Muscle of back (tissue), 13 donors: ENCODE measurements around the gene TBKBP1. TPM values are rescaled to one million over a fixed set of nuclear protein-coding genes. Genes with fewer than 3 reads are reported as not detected.

Experiments used
- DNase-seq, 3 donors: peaks; one replicate each; pipeline versions ENCODE4 v3.0.0 to v3.0.0-alpha.2; 2013
- long read RNA-seq, 9 donors: transcript quantifications; one replicate each; lab custom pipeline, GENCODE V29; 2026
- polyA plus RNA-seq, 10 donors: library from polyadenylated mRNA; unstranded; fragments of 120-200 nt; gene quantifications; one replicate each; pipeline ENCODE4 v1.2.1, GENCODE V29; 2013; ENCODE audit not compliant: insufficient read length in 10 of 10

TBKBP1 gene
- 10 to 100 TPM; 21.2 to 35.2 (median 28.9) TPM for polyA plus RNA-seq
- long read RNA-seq, donor 1, full-length matches to known transcripts, result 2 of 2 reads
- long read RNA-seq, donor 1, partial matches to known transcripts, result 0 of 2 reads
- long read RNA-seq, donor 1, other reads (novel, unspliced or antisense), result 0 of 2 reads
- long read RNA-seq, donor 2, result 0 reads
- long read RNA-seq, donor 3, result 0 reads
- long read RNA-seq, donor 4, result 0 reads
- long read RNA-seq, donor 5, partial matches to known transcripts, result 0 of 1 reads
- long read RNA-seq, donor 5, other reads (novel, unspliced or antisense), result 0 of 1 reads
- long read RNA-seq, donor 6, partial matches to known transcripts, result 0 of 1 reads
- long read RNA-seq, donor 6, other reads (novel, unspliced or antisense), result 0 of 1 reads
- long read RNA-seq, donor 7, partial matches to known transcripts, result 5 of 5 reads
- long read RNA-seq, donor 7, other reads (novel, unspliced or antisense), result 0 of 5 reads
- long read RNA-seq, donor 8, full-length matches to known transcripts, result 1 of 1 reads
- long read RNA-seq, donor 8, partial matches to known transcripts, result 0 of 1 reads
- long read RNA-seq, donor 8, other reads (novel, unspliced or antisense), result 0 of 1 reads
- long read RNA-seq, donor 9, result 0 reads

GRCh38 chr17:47693731-47694580 lies at the start of gene TBKBP1:
TBKBP1 (plus strand) TSS chr17:47694161; CDS start chr17:47696113, 1,952 bp downstream.
- DNase-seq, result peak; percentile 72 to 93 (median 88)

- DNase-seq, result no peak
These were observed 49.6 kb upstream of the TBKBP1 start for GRCh38 chr17:47644324-47644723.

GRCh38 chr17:47649153-47649971 lies 44.6 kb upstream of the TBKBP1 start, which contains the start of gene KPNB1:
KPNB1 (plus strand) TSS chr17:47649919; CDS start chr17:47650245, 326 bp downstream.
- peak; percentile 100 for DNase-seq

- DNase-seq, result peak in 1 of 3 donors; percentile 92
These were observed 43.9 kb upstream of the TBKBP1 start for GRCh38 chr17:47649972-47650524.

- DNase-seq, result peak; percentile 95 to 97 (median 97)
These were observed 43.1 kb upstream of the TBKBP1 start for GRCh38 chr17:47650525-47651522.

- no peak for DNase-seq
These were observed 42.3 kb upstream of the TBKBP1 start for GRCh38 chr17:47651704-47652103.

GRCh38 chr17:47652570-47652969 lies 41.4 kb upstream of the TBKBP1 start:
- DNase-seq, result no peak

GRCh38 chr17:47653442-47653841 lies 40.5 kb upstream of the TBKBP1 start:
- DNase-seq, result no peak

- no peak for DNase-seq
These were observed 39.0 kb upstream of the TBKBP1 start for GRCh38 chr17:47654991-47655390.

GRCh38 chr17:47660064-47660492 lies 33.9 kb upstream of the TBKBP1 start:
- no peak for DNase-seq

GRCh38 chr17:47663912-47664623 lies 29.9 kb upstream of the TBKBP1 start:
- peak; percentile 43 to 71 (median 58) for DNase-seq

GRCh38 chr17:47664624-47664941 lies 29.4 kb upstream of the TBKBP1 start:
- no peak for DNase-seq

- no peak for DNase-seq
These were observed 28.3 kb upstream of the TBKBP1 start for GRCh38 chr17:47665655-47666054.

GRCh38 chr17:47669081-47669480 lies 24.9 kb upstream of the TBKBP1 start:
- DNase-seq, result no peak

- no peak for DNase-seq
These were observed 23.9 kb upstream of the TBKBP1 start for GRCh38 chr17:47670064-47670463.

- DNase-seq, result no peak
These were observed 19.5 kb upstream of the TBKBP1 start for GRCh38 chr17:47674499-47674898.

GRCh38 chr17:47675380-47676198 lies 18.4 kb upstream of the TBKBP1 start:
- no peak for DNase-seq

GRCh38 chr17:47676199-47676472 lies 17.8 kb upstream of the TBKBP1 start:
- DNase-seq, result no peak
